HG03575 (cell line): ENCODE results near the gene DNAH5.

Experiments used
- ATAC-seq: cut with Tn5 transposase; IDR thresholded peaks from one replicate; pipeline ENCODE4 v1.9.1; 2021; ENCODE audit not compliant: unreplicated experiment, insufficient number of reproducible peaks, low FRiP score; ENCODE audit errors: extremely low read depth

Gene DNAH5

GRCh38 chr5:13746026-13746425 is 198.5 kb downstream of the DNAH5 start:
- ATAC-seq: no peak

- ATAC-seq: no peak
Observed at GRCh38 chr5:13745508-13745907, 199.0 kb downstream of the DNAH5 start.

GRCh38 chr5:13740471-13740870 is 204.0 kb downstream of the DNAH5 start:
- no peak for ATAC-seq

DNA sequence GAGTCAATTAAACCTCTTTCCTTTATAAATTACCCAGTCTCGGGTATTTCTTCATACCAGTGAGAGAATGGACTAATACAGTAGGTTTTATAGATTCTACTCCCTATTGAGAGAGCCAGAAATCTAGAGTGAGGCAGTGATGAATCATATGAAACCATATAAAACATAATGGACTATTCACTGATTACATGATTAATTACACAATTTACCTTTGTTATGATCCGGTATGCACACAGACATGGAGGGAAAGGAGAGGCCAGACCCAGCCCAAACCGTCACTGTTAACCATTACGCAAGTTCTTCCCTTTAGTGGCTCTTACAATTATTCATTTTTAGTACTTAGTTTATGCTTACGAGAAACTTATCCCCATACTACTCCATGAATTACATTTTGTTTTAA is 205.0 kb downstream of the DNAH5 start:
- no peak for ATAC-seq

GRCh38 chr5:13735691-13736090 is 208.8 kb downstream of the DNAH5 start:
- no peak for ATAC-seq

GRCh38 chr5:13731121-13731628 is 213.3 kb downstream of the DNAH5 start:
- ATAC-seq: no peak

DNA sequence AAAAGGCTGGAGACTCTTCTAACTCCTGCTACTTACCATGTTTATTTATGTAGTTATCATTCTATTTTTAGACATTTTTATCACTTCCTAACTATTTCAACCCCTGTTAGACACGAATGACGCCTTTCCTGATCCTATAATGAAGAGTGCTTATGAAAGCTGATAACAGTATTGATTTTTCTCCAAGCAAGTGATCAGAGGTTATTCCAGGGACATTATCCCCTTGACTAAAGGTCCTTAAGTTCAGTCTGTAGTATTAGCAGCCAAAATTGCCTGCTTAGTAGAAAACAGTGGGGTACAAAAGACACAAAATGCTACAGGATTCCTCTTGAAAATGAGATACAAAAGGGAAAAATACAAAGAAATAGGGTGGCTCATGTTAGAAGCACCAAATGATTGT is 235.6 kb downstream of the DNAH5 start:
- no peak for ATAC-seq

DNA sequence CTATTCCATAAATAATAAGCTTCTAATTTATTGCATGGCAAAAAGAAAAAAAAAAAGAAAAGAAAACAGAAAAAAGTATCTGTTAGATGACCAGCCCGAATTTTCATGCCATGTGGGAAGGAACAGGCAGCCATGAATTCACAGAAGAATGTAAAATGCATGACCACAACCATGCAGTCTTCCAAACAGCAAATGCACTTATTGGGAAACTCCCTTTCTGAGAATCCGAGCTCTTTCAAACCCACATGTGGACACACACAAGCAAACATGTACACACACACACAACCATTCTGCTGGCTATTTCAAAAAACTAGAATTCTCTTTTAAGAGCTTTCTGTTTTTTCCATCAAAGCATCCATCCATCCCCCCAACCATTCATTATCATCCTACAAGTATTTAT is 236.1 kb downstream of the DNAH5 start:
- no peak for ATAC-seq

DNA sequence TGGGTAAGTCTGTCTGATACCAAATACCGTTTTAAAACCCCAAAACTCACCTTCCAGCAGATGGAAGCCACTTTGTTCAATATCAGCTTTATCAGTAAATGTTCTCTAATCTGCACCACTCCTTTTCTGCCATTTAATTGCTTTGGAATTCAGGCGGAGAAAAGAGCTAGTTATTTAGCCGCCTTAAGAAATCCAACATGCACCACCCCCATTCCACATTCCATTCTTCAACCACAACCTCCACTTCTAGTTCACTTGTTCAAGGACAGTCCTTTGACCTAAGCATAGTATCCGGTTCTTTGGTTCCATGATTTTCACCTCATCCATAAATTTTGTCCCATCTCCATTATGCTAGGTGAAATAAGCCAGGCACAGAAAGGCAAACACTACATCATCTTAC is 240.1 kb downstream of the DNAH5 start:
- ATAC-seq: no peak

- ATAC-seq: no peak
Observed at GRCh38 chr5:13700626-13701025, 243.9 kb downstream of the DNAH5 start.

DNA sequence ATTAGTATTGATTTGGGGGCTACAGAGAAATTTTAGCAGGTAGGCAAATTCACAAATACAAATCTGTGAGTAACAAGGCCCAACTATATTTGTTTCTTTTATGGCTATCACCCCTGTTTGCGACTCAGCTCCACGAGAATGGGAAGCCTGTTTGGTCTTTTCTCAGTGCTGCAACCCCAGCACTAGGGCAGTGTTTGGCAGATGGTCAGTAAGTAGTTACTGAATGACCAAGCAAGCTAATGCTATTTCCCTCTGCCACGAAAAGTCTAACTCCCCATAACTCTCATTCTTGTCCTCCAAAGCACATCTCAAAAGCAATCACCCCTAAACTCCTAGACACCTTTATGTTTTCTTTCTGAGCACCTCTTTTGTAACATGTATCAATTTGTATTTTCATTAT is 245.6 kb downstream of the DNAH5 start:
- no peak for ATAC-seq

- no peak for ATAC-seq
Observed at GRCh38 chr5:13695076-13695712, 249.3 kb downstream of the DNAH5 start.

DNA sequence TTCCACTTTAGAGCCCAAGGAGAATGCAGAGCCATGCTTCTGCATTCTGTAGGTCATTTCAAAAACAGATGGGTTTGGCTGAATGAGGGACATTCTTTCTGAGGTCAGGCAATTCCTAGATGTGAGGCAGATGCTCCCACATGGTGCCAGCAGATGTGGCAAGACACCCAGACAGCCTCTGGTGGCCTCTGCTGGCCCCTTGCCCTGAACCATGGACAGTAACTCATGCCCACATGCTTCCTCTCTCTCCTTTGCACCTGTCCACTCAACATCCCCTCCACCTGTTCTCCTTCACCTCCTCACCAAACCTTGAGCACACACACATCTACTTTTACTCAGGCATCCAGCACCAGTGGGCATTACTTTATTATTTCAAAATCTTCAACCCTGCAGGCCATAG is 252.3 kb downstream of the DNAH5 start:
- no peak for ATAC-seq

- ATAC-seq: no peak
Observed at GRCh38 chr5:13676531-13676930, 268.0 kb downstream of the DNAH5 start.

DNA sequence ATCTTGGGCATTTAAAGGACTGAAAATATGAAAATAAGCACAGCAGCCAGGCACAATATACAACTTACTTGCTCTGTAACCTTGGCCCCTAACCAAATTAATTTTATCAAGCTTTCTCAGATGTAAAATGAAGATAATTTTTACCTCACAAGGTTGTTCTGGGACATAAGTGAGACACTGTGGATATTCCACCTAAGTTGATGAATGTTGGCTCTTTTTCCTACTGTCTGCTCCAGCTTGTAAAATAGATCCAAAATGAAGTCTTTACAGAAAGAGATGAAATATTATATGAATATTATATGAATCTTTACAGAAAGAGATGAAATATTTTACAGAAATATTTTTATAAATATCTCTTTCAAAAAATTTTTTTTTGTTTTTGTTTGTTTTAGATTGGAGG is 270.1 kb downstream of the DNAH5 start:
- ATAC-seq: no peak

- ATAC-seq: no peak
Observed at GRCh38 chr5:13673511-13673910, 271.0 kb downstream of the DNAH5 start.

- ATAC-seq: no peak
Observed at GRCh38 chr5:13664377-13664776, 280.1 kb downstream of the DNAH5 start.

DNA sequence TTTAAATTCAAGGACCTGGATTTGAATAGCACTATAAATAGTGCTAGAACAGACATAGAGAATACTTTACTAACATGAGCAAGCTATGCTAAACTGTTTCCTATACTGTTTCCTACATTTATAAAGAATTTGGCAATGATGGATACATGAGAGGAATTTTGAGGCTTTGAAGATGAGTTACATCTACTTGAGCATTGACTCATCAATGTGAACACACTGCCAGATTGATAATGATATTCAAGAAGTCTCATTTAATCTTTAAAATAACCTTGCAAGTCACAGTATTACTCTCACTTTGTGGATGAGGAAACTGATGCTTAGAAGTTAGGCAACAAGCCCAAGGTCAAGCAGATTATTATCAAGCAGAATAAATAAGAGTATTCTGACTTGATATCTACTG is 281.9 kb downstream of the DNAH5 start:
- ATAC-seq: no peak

DNA sequence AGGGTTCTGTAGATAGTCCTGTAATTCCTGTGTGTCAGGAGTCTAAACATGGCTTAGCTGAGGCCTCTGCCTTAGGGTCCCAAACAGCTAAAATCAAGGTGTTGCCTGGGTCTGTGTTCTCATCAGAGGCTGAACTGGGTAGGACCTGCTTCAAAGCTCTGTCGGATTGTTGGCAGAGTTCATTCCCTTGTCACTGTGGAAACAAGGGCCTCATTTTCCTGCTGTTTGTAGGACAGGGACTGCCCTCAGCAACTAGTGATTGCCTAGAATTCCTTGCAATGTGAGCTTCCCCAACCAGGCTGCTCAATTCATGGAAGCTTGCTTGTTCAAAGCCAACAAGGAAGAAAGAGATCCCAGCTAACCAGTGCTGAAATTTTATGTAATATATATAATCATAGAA is 283.2 kb downstream of the DNAH5 start:
- no peak for ATAC-seq

- ATAC-seq: no peak
Observed at GRCh38 chr5:13660072-13660471, 284.4 kb downstream of the DNAH5 start.

DNA sequence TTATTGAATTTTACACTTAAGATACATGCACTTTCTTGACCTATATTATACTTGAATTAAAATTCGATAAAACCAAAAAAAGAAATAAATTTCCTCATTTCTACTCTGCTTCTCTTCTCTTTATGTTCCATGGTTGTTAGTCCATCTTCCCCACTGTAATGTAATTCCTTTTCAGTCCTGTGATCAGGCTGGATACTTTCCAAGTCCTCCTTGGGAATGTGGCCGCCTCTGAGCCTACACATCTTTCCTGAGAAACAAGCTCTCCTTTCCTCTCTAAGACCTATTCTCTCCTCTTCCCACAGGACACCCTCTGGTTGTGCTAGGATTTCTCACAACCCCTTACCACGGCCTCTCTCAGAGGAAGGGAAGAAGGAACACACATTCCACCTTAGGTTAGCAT is 285.1 kb downstream of the DNAH5 start:
- no peak for ATAC-seq
